Fibroblast of lung (primary cell): ENCODE results near the gene H6PD.

ENCODE experiments used
- CTCF ChIP-seq, 2 donors: IDR thresholded peaks in 1 of 2; conservative IDR thresholded peaks in 1 of 2; 1 replicate in 1 of 2; 2 replicates in 1 of 2; pipeline ENCODE4 v1.5.1; 2011 to 2012; ENCODE audit warnings: low read length in 2 of 2, control low read depth in 1 of 2, inconsistent platforms in 1 of 2, low read depth in 1 of 2, mild to moderate bottlenecking in 1 of 2
- EZH2 ChIP-seq: IDR thresholded peaks from 2 replicates; pipeline ENCODE4 v1.5.1; 2012; ENCODE audit warnings: low read length, control low read depth, mild to moderate bottlenecking; ENCODE audit errors: missing control alignments

GRCh38 chr1:9271861-9272595 is 37.5 kb downstream of the H6PD start:
- TF ChIP-seq CTCF (conservative IDR thresholded peaks at IDR 0.05 in 1 of 2, IDR thresholded peaks at IDR 0.05 in 1 of 2; ENCODE audit: low read depth in 1 of 2, low read length in 2 of 2), result no peak
- TF ChIP-seq EZH2, result no peak
